CD4-positive, alpha-beta memory T cell (primary cell): ENCODE results near the gene RALBP1. TPM values are rescaled to one million over a fixed set of nuclear protein-coding genes. Genes with fewer than 3 reads are reported as not detected.
"Not testable (repeated sequence)": the region's sequence is repeated elsewhere in the genome, so short reads cannot be mapped to it uniquely, and the experiment has no call there.

Source experiments
- CTCF ChIA-PET: fragments of 350-600 bp; sonication (Branson Sonifier 250); formaldehyde crosslinking; loops from one replicate; lab custom pipeline; 2021; ENCODE audit warnings: inconsistent platforms; ENCODE audit not compliant: partially characterized antibody; lab: Charles Lee
- POLR2A ChIA-PET: fragments of 350-600 bp; sonication (Branson Sonifier 250); formaldehyde crosslinking; loops from one replicate; lab custom pipeline; 2021; ENCODE audit not compliant: partially characterized antibody; lab: Charles Lee
- DNase-seq, 5 donors: peaks; one replicate each; pipeline versions ENCODE4 v3.0.0 to v3.0.0-alpha.2; 2020 to 2022; ENCODE audit warnings: mixed read lengths in 1 of 5
- H3K27ac ChIP-seq: one replicate; pipeline ENCODE4 v1.7.0; 2013; ENCODE audit warnings: low read depth, low read length
- H3K27me3 ChIP-seq: 2 replicates; pipeline ENCODE4 v1.7.0; 2013; ENCODE audit warnings: mild to moderate bottlenecking, low read length, moderate library complexity; ENCODE audit not compliant: insufficient read depth
- H3K36me3 ChIP-seq: 2 replicates; pipeline ENCODE4 v1.7.0; 2013; ENCODE audit warnings: mild to moderate bottlenecking, low read length, moderate library complexity; ENCODE audit not compliant: insufficient read depth
- H3K4me1 ChIP-seq: 2 replicates; pipeline ENCODE4 v1.7.0; 2013; ENCODE audit warnings: mild to moderate bottlenecking, low read length, moderate library complexity; ENCODE audit not compliant: insufficient read depth
- H3K4me3 ChIP-seq, 2 donors: one replicate each; pipeline ENCODE4 v1.7.0; 2013; ENCODE audit warnings: low read length in 2 of 2, mild to moderate bottlenecking in 1 of 2
- H3K9me3 ChIP-seq, 2 donors: one replicate each; pipeline ENCODE4 v1.7.0; 2013; ENCODE audit warnings: low read length in 2 of 2, control low read depth in 1 of 2; ENCODE audit not compliant: control insufficient read depth in 1 of 2
- H3K27ac Mint-ChIP-seq, 7 donors: one replicate each; pipeline ENCODE4 v1.8.0; 2020 to 2021; ENCODE audit warnings: mixed read lengths in 7 of 7, mild to moderate bottlenecking in 6 of 7, inconsistent platforms in 3 of 7, moderate library complexity in 3 of 7
- H3K27me3 Mint-ChIP-seq, 2 donors: one replicate each; pipeline ENCODE4 v1.8.0; 2020 to 2021; ENCODE audit warnings: mixed read lengths in 2 of 2
- H3K36me3 Mint-ChIP-seq, 2 donors: one replicate each; pipeline ENCODE4 v1.8.0; 2020 to 2021; ENCODE audit warnings: mixed read lengths in 2 of 2, inconsistent platforms in 1 of 2, mild to moderate bottlenecking in 1 of 2
- H3K4me1 Mint-ChIP-seq, 4 donors: one replicate each; pipeline ENCODE4 v1.8.0; 2020 to 2021; ENCODE audit warnings: mixed read lengths in 4 of 4, mild to moderate bottlenecking in 1 of 4
- H3K4me3 Mint-ChIP-seq, 8 donors: one replicate each; pipeline ENCODE4 v1.8.0; 2020 to 2021; ENCODE audit warnings: mixed read lengths in 8 of 8, mild to moderate bottlenecking in 7 of 8, moderate library complexity in 6 of 8, inconsistent platforms in 3 of 8
- H3K9me3 Mint-ChIP-seq, 8 donors: one replicate each; pipeline ENCODE4 v1.8.0; 2020 to 2021; ENCODE audit warnings: mixed read lengths in 8 of 8, mild to moderate bottlenecking in 5 of 8, inconsistent platforms in 3 of 8, moderate library complexity in 1 of 8
- intact Hi-C: fragments of 100-400 bp; cut with micrococcal nuclease; formaldehyde crosslinking; loops from one replicate; pipeline ENCODE4 v1.15.1; 2023
- polyA plus RNA-seq, 2 donors: library from polyadenylated mRNA; unstranded; fragments of 300-500 nt; fragmentation: Illumina TruSeq; gene quantifications; one replicate each; pipeline ENCODE4 v1.2.3, GENCODE V29; 2021
- total RNA-seq, 2 experiments: library from RNA; stranded (reverse); gene quantifications; one replicate each; pipeline ENCODE4 v1.2.3, GENCODE V29; 2021

The RALBP1 gene
- total RNA-seq, result 10 to 100 TPM; 44.9 to 49.9 TPM
- 10 to 100 TPM; 33.9 to 48.8 TPM for polyA plus RNA-seq

- H3K9me3 Mint-ChIP-seq, result peaks cover 0 to 2% (median 0%) of the 10 kb centered on the region in 8 donors
- POLR2A ChIA-PET, result interaction anchor here (0.6 to 1.4 kb wide), 4 partner anchors 13 to 356 kb away, joined by 3 to 5 read pairs (median 3); partner anchors contain the start of gene TWSG1
- H3K36me3 Mint-ChIP-seq, result peaks cover 19 to 26% of the 10 kb centered on the region in 2 donors
- CTCF ChIA-PET, result interaction anchor here (1.9 kb wide), 1 partner anchor 11 kb away, joined by 4 read pairs; no protein-coding TSS in a partner anchor
- H3K4me3 Mint-ChIP-seq, result peak within 1 kb of the TSS; percentile 94 to 99 (median 98)
- H3K27me3 Mint-ChIP-seq, result peaks cover 3 to 5% of the 10 kb centered on the region in 2 donors
- H3K4me1 ChIP-seq, result peaks cover 24% of the 10 kb centered on the region
- DNase-seq, result peak; percentile 96 to 98 (median 97)
- no peaks in the 10 kb centered on the region for H3K27me3 ChIP-seq
- H3K36me3 ChIP-seq, result no peaks in the 10 kb centered on the region
- peak within 1 kb of the TSS; percentile 86 for H3K4me3 ChIP-seq
- intact Hi-C loops, result loop anchor here (1.0 to 10.0 kb wide), 8 partner anchors 138 to 860 kb away; partner anchors contain the start of genes ANKRD12, MTCL1, NDUFV2 and TWSG1
- peaks cover 25 to 46% (median 33%) of the 10 kb centered on the region in 4 donors for H3K4me1 Mint-ChIP-seq
- no peaks in the 10 kb centered on the region for H3K9me3 ChIP-seq
- H3K27ac ChIP-seq, result peak within 1 kb of the TSS; percentile 79
- peak within 1 kb of the TSS; percentile 95 to 98 (median 96) for H3K27ac Mint-ChIP-seq
Measured at GRCh38 chr18:9474983-9475642, at the start of gene RALBP1. Gene RALBP1, plus strand, starts transcription at chr18:9475513. Its CDS starts 37,533 bp downstream, at chr18:9513046.

GRCh38 chr18:9426753-9427152 is 48.6 kb upstream of the RALBP1 start:
- Histone ChIP-seq H3K9me3 (no peaks in the 10 kb centered on the region), H3K4me1 (no peaks in the 10 kb centered on the region), H3K27ac (no peak overlapping the region), H3K27me3 (no peaks in the 10 kb centered on the region), H3K36me3 (no peaks in the 10 kb centered on the region), H3K4me3 (no peak overlapping the region)
- ChIA-PET POLR2A (no interaction called here), CTCF (no interaction called here)
- H3K4me1 Mint-ChIP-seq, result no peaks in the 10 kb centered on the region
- peaks cover 0 to 5% (median 0%) of the 10 kb centered on the region in 8 donors for H3K9me3 Mint-ChIP-seq
- H3K36me3 Mint-ChIP-seq, result no peaks in the 10 kb centered on the region
- no peak for DNase-seq
- peaks cover 0 to 1% of the 10 kb centered on the region in 2 donors for H3K27me3 Mint-ChIP-seq
- intact Hi-C loops, result no loop called here
- H3K27ac Mint-ChIP-seq, result no peak overlapping the region
- H3K4me3 Mint-ChIP-seq, result no peak overlapping the region

GRCh38 chr18:9428301-9428706 is 47.0 kb upstream of the RALBP1 start:
- Histone ChIP-seq H3K9me3 (no peaks in the 10 kb centered on the region), H3K27ac (no peak overlapping the region), H3K36me3 (no peaks in the 10 kb centered on the region), H3K4me3 (no peak overlapping the region), H3K4me1 (no peaks in the 10 kb centered on the region), H3K27me3 (no peaks in the 10 kb centered on the region)
- ChIA-PET POLR2A (no interaction called here), CTCF (no interaction called here)
- intact Hi-C loops, result no loop called here
- Mint-ChIP-seq H3K9me3 (peaks cover 0 to 5% (median 0%) of the 10 kb centered on the region in 8 donors), H3K27ac (no peak overlapping the region), H3K4me1 (no peaks in the 10 kb centered on the region), H3K36me3 (no peaks in the 10 kb centered on the region), H3K27me3 (peaks cover 1 to 2% of the 10 kb centered on the region in 2 donors), H3K4me3 (no peak overlapping the region)
- no peak for DNase-seq

- H3K27ac Mint-ChIP-seq, result no peak overlapping the region
- Histone ChIP-seq H3K36me3 (no peaks in the 10 kb centered on the region), H3K27ac (no peak overlapping the region), H3K4me1 (no peaks in the 10 kb centered on the region), H3K9me3 (no peaks in the 10 kb centered on the region), H3K27me3 (no peaks in the 10 kb centered on the region), H3K4me3 (no peak overlapping the region)
- H3K27me3 Mint-ChIP-seq, result peaks cover 6% of the 10 kb centered on the region in 2 donors
- ChIA-PET CTCF (no interaction called here), POLR2A (no interaction called here)
- intact Hi-C loops, result no loop called here
- H3K9me3 Mint-ChIP-seq, result peaks cover 0 to 5% (median 0%) of the 10 kb centered on the region in 8 donors
- DNase-seq, result no peak
- H3K4me3 Mint-ChIP-seq, result no peak overlapping the region
- no peaks in the 10 kb centered on the region for H3K36me3 Mint-ChIP-seq
- H3K4me1 Mint-ChIP-seq, result no peaks in the 10 kb centered on the region
Measured at GRCh38 chr18:9428862-9429661, 46.3 kb upstream of the RALBP1 start.

- Histone ChIP-seq H3K36me3 (no peaks in the 10 kb centered on the region), H3K4me3 (no peak overlapping the region), H3K9me3 (no peaks in the 10 kb centered on the region), H3K27ac (no peak overlapping the region), H3K27me3 (no peaks in the 10 kb centered on the region), H3K4me1 (no peaks in the 10 kb centered on the region)
- DNase-seq, result no peak
- Mint-ChIP-seq H3K36me3 (no peaks in the 10 kb centered on the region), H3K4me3 (no peak overlapping the region), H3K27ac (no peak overlapping the region), H3K27me3 (peaks cover 6% of the 10 kb centered on the region in 2 donors), H3K4me1 (no peaks in the 10 kb centered on the region), H3K9me3 (peaks cover 0 to 5% (median 0%) of the 10 kb centered on the region in 8 donors)
- ChIA-PET CTCF (no interaction called here), POLR2A (no interaction called here)
- intact Hi-C loops, result no loop called here
Measured at GRCh38 chr18:9429662-9429993, 45.7 kb upstream of the RALBP1 start.

- H3K36me3 ChIP-seq, H3K4me1 Mint-ChIP-seq, CTCF ChIA-PET, H3K4me3 Mint-ChIP-seq, H3K27me3 Mint-ChIP-seq, POLR2A ChIA-PET, H3K27me3 ChIP-seq, intact Hi-C loops, H3K27ac Mint-ChIP-seq, H3K4me3 ChIP-seq, H3K36me3 Mint-ChIP-seq, DNase-seq, H3K27ac ChIP-seq, H3K9me3 Mint-ChIP-seq, H3K4me1 ChIP-seq, H3K9me3 ChIP-seq: not testable (repeated sequence)
Measured at GRCh38 chr18:9430315-9430714, 45.0 kb upstream of the RALBP1 start.

GRCh38 chr18:9431296-9431695 is 44.0 kb upstream of the RALBP1 start:
- no peak overlapping the region for H3K4me3 ChIP-seq
- no peaks in the 10 kb centered on the region for H3K36me3 ChIP-seq
- Mint-ChIP-seq H3K36me3 (no peaks in the 10 kb centered on the region), H3K4me3 (no peak overlapping the region), H3K27me3 (peaks cover 6% of the 10 kb centered on the region in 2 donors), H3K9me3 (peaks cover 0 to 5% (median 0%) of the 10 kb centered on the region in 8 donors), H3K4me1 (no peaks in the 10 kb centered on the region), H3K27ac (no peak overlapping the region)
- no peak overlapping the region for H3K27ac ChIP-seq
- intact Hi-C loops, result no loop called here
- CTCF ChIA-PET, result no interaction called here
- H3K27me3 ChIP-seq, result no peaks in the 10 kb centered on the region
- no peaks in the 10 kb centered on the region for H3K9me3 ChIP-seq
- H3K4me1 ChIP-seq, result no peaks in the 10 kb centered on the region
- POLR2A ChIA-PET, result no interaction called here
- DNase-seq, result no peak
